ENCODE results near the gene RBM12.
A peak's percentile ranks its signal among the peaks of the same experiment; 100 is the strongest.
"Not testable (repeated sequence)": the region's sequence is repeated elsewhere in the genome, so short reads cannot be mapped to it uniquely, and the experiment has no call there.

The RBM12 gene

GRCh38 chr20:35713120-35713519 is 48.4 kb upstream of the RBM12 start:
- ChIA-PET POLR2A (interaction anchor here (0.6 to 2.3 kb wide), 2 partner anchors 29 to 49 kb away, joined by 8 to 9 read pairs; partner anchors contain the start of gene RBM39), CTCF (interaction anchor here (0.7 kb wide), 1 partner anchor 11 kb away, joined by 7 read pairs; no protein-coding TSS in a partner anchor)
- H3K36me3 ChIP-seq (ENCODE audit: control insufficient read depth in 2 of 2, insufficient read depth in 1 of 2, low read length in 2 of 2), result peaks cover 79 to 97% of the 10 kb centered on the region in 2 experiments
- not testable (repeated sequence) for H3K9me3 ChIP-seq (ENCODE audit: control insufficient read depth, insufficient read depth, low read depth, low read length); H3K4me1 ChIP-seq (ENCODE audit: control insufficient read depth, insufficient read depth, low read length); H3K27ac ChIP-seq (ENCODE audit: extremely low read depth, low read depth, low read length); H3K4me3 ChIP-seq (ENCODE audit: low read depth, low read length)
- TF ChIP-seq SCRT2 (tag by site-specific recombination; IDR thresholded peaks at IDR 0.05), result peak; percentile 86

- Histone ChIP-seq H3K9me3 (ENCODE audit: control insufficient read depth, insufficient read depth, low read depth, low read length) (no peaks in the 10 kb centered on the region), H3K27ac (ENCODE audit: extremely low read depth, low read depth, low read length) (no peak overlapping the region), H3K4me3 (ENCODE audit: low read depth, low read length) (no peak overlapping the region), H3K4me1 (ENCODE audit: control insufficient read depth, insufficient read depth, low read length) (peaks cover 4% of the 10 kb centered on the region), H3K36me3 (ENCODE audit: control insufficient read depth in 2 of 2, insufficient read depth in 1 of 2, low read length in 2 of 2) (peaks cover 79 to 97% of the 10 kb centered on the region in 2 experiments)
- CTCF ChIA-PET, result interaction anchor here (0.7 kb wide), 1 partner anchor 171 kb away, joined by 4 read pairs; no protein-coding TSS in a partner anchor
- POLR2A ChIA-PET, result interaction anchor here (0.6 to 1.3 kb wide), 5 partner anchors 8 to 177 kb away, joined by 3 read pairs; no protein-coding TSS in a partner anchor
- TF ChIP-seq ZNF830 (tag by site-specific recombination; IDR thresholded peaks at IDR 0.05; ENCODE audit: low read depth), result no peak
- TF ChIP-seq ZNF211 (tag by site-specific recombination; IDR thresholded peaks at IDR 0.05; ENCODE audit: low read depth), result no peak
- peak; percentile 75 for TF ChIP-seq PRDM1 (tag by site-specific recombination; IDR thresholded peaks at IDR 0.05)
These were observed 47.0 kb upstream of the RBM12 start for GRCh38 chr20:35711588-35712209.

GRCh38 chr20:35710884-35711587 is 46.3 kb upstream of the RBM12 start:
- H3K36me3 ChIP-seq (ENCODE audit: control insufficient read depth in 2 of 2, insufficient read depth in 1 of 2, low read length in 2 of 2), result peaks cover 79 to 97% of the 10 kb centered on the region in 2 experiments
- no peak overlapping the region for H3K27ac ChIP-seq (ENCODE audit: extremely low read depth, low read depth, low read length)
- H3K4me3 ChIP-seq (ENCODE audit: low read depth, low read length), result no peak overlapping the region
- peaks cover 4% of the 10 kb centered on the region for H3K4me1 ChIP-seq (ENCODE audit: control insufficient read depth, insufficient read depth, low read length)
- H3K9me3 ChIP-seq (ENCODE audit: control insufficient read depth, insufficient read depth, low read depth, low read length), result no peaks in the 10 kb centered on the region
- POLR2A ChIA-PET, result interaction anchor here (0.6 to 1.3 kb wide), 4 partner anchors 8 to 12 kb away, joined by 3 read pairs; partner anchors contain the start of genes NFS1 and ROMO1
- CTCF ChIA-PET, result interaction anchor here (0.7 to 0.8 kb wide), 2 partner anchors 8 to 33 kb away, joined by 3 to 4 read pairs; no protein-coding TSS in a partner anchor
- TF ChIP-seq ZSCAN18 (tag by site-specific recombination; IDR thresholded peaks at IDR 0.05) (no peak), OSR2 (tag by site-specific recombination; IDR thresholded peaks at IDR 0.05) (peak; percentile 49; the same call in 1 of the 2 replicates), WT1 (tag by site-specific recombination; IDR thresholded peaks at IDR 0.05) (peak; percentile 59), PRDM6 (tag by site-specific recombination; IDR thresholded peaks at IDR 0.05) (peak; percentile 71), ZNF629 (tag by site-specific recombination; IDR thresholded peaks at IDR 0.05) (0 out of 2 replicates have a peak, but pooled peaks have one; percentile 10)

GRCh38 chr20:35710039-35710438 is 45.3 kb upstream of the RBM12 start:
- H3K4me1 ChIP-seq (ENCODE audit: control insufficient read depth, insufficient read depth, low read length), result peaks cover 4% of the 10 kb centered on the region
- no peak overlapping the region for H3K4me3 ChIP-seq (ENCODE audit: low read depth, low read length)
- TF ChIP-seq TRIM28 (IDR thresholded peaks at IDR 0.05; ENCODE audit: borderline replicate concordance, low read length) (no peak), ZBTB7A (tag by site-specific recombination; IDR thresholded peaks at IDR 0.05; ENCODE audit: low read depth) (no peak), AEBP2 (tag by site-specific recombination; IDR thresholded peaks at IDR 0.05; ENCODE audit: borderline replicate concordance) (no peak), ZNF639 (tag by site-specific recombination; IDR thresholded peaks at IDR 0.05) (no peak), ZNF600 (tag by site-specific recombination; IDR thresholded peaks at IDR 0.05) (no peak), ZNF701 (tag by site-specific recombination; IDR thresholded peaks at IDR 0.05) (no peak)
- CTCF ChIA-PET, result interaction anchor here (0.8 kb wide), 1 partner anchor 9 kb away, joined by 4 read pairs; no protein-coding TSS in a partner anchor
- H3K27ac ChIP-seq (ENCODE audit: extremely low read depth, low read depth, low read length), result no peak overlapping the region
- no peaks in the 10 kb centered on the region for H3K9me3 ChIP-seq (ENCODE audit: control insufficient read depth, insufficient read depth, low read depth, low read length)
- H3K36me3 ChIP-seq (ENCODE audit: control insufficient read depth in 2 of 2, insufficient read depth in 1 of 2, low read length in 2 of 2), result peaks cover 77 to 97% of the 10 kb centered on the region in 2 experiments
- POLR2A ChIA-PET, result interaction anchor here (1.3 kb wide), 1 partner anchor 11 kb away, joined by 3 read pairs; the partner anchor contains the start of genes NFS1 and ROMO1

Measured in HEK293 (cell line).